ENCODE data around the gene MTHFSD. TPM values are rescaled to one million over a fixed set of nuclear protein-coding genes. Genes with fewer than 3 reads are reported as not detected.

The MTHFSD gene
- polyA plus RNA-seq, 1 donor from 2014 or later = 25.0 TPM

DNA sequence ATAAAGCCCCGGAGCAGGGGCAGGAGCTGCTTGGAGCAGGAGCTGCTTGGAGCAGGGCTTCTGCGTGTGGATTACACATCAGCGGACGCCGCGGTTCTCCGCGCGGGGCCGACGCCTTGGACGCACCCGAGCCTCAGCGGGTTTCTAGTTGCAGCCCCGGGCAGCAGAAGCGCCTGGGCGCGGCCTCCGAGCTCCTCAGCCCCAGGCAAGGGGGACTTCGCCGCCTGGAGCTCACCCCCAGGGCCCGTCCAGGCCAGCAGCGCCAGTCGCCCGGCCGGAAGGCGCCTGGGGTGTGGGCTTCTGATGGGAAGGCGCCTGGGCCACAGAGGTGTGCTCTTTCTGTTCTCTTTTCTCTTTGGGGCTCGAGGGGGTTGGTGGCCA lies 38.4 kb downstream of the MTHFSD start:
- TF ChIP-seq TAF1 (IDR thresholded peaks at IDR 0.05; ENCODE audit: low read depth) (no peak), RAD21 (conservative IDR thresholded peaks at IDR 0.05) (no peak), EP300 (conservative IDR thresholded peaks at IDR 0.05; ENCODE audit: poor library complexity, severe bottlenecking) (no peak), MXI1 (conservative IDR thresholded peaks at IDR 0.05; ENCODE audit: poor library complexity, severe bottlenecking) (no peak), EZH2 (IDR thresholded peaks at IDR 0.05; ENCODE audit: borderline replicate concordance, insufficient read depth, low read length, poor library complexity, severe bottlenecking) (no peak), REST (IDR thresholded peaks at IDR 0.05; ENCODE audit: borderline replicate concordance) (no peak), SMC3 (conservative IDR thresholded peaks at IDR 0.05; ENCODE audit: poor library complexity) (no peak), POLR2AphosphoS5 (IDR thresholded peaks at IDR 0.05) (no peak)
- TF ChIP-seq, protein P1, sequence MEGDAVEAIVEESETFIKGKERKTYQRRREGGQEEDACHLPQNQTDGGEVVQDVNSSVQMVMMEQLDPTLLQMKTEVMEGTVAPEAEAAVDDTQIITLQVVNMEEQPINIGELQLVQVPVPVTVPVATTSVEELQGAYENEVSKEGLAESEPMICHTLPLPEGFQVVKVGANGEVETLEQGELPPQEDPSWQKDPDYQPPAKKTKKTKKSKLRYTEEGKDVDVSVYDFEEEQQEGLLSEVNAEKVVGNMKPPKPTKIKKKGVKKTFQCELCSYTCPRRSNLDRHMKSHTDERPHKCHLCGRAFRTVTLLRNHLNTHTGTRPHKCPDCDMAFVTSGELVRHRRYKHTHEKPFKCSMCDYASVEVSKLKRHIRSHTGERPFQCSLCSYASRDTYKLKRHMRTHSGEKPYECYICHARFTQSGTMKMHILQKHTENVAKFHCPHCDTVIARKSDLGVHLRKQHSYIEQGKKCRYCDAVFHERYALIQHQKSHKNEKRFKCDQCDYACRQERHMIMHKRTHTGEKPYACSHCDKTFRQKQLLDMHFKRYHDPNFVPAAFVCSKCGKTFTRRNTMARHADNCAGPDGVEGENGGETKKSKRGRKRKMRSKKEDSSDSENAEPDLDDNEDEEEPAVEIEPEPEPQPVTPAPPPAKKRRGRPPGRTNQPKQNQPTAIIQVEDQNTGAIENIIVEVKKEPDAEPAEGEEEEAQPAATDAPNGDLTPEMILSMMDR (IDR thresholded peaks at IDR 0.05; ENCODE audit: poor library complexity, severe bottlenecking) = no peak
- H3K9ac ChIP-seq (ENCODE audit: low read length) = no peak overlapping the region
- no peak overlapping the region for H3K4me3 ChIP-seq (ENCODE audit: low read length)
- no peaks in the 10 kb centered on the region for H3K79me2 ChIP-seq (replicated peaks; ENCODE audit: insufficient read depth, low read length)
- no peaks in the 10 kb centered on the region for H3K36me3 ChIP-seq (ENCODE audit: insufficient read depth, low read length)
- H3K27ac ChIP-seq (ENCODE audit: low read length) = no peak overlapping the region
- no peak overlapping the region for H3K4me2 ChIP-seq (ENCODE audit: low read length)
- H3K27me3 ChIP-seq (ENCODE audit: insufficient read depth, low read depth, low read length) = peaks cover 89% of the 10 kb centered on the region
- H4K20me1 ChIP-seq (ENCODE audit: insufficient read depth) = no peaks in the 10 kb centered on the region
- no peaks in the 10 kb centered on the region for H3F3A ChIP-seq (ENCODE audit: insufficient read depth, low read length, poor library complexity, severe bottlenecking)
- H3K9me2 ChIP-seq (ENCODE audit: insufficient read depth, low read length) = no peaks in the 10 kb centered on the region
- H3K9me3 ChIP-seq (ENCODE audit: low read length) = no peaks in the 10 kb centered on the region
- H2AFZ ChIP-seq (ENCODE audit: low read depth, low read length) = no peak overlapping the region

DNA sequence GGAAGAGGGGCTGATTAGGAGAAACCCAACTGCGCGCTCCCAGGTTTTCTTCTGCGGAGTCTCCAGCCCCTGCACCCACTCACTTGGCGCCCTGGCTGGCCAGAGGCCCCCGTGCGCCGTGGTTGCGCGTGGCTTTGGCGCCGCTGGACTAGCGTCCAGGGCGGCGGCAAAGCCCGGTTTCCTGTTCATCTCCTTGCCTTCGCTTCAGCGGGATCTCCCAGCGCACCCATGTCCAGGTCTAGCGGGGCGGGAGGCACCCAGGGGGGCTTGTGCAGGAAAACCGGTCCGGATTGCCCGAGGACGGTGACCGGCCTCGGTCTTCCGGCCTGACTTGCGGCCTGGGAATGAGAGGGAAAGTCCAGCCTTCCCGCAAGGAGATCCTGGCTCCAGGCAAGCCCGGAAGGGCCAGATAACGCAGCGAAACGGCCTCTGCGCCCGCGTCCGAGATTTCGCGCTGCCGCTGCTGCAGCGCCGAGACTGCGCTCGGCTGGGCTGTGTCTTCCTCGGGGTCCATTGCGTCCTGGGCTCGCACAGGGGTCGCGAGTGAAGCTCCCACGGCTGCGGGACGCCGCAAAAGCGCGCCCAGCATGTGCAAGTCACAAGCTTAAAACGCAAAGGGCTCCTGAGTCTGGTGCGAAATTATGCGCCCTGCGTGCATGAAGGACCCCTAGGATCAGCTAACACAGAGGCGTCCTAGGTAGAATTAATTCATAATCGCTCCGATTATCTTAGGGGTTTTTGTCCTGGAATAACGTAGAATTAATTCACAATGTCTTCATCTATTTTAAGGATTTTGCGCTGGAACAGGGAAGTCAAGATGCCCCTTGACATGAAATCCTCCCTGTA lies 39.0 kb downstream of the MTHFSD start:
- H4K20me1 ChIP-seq (ENCODE audit: insufficient read depth) = no peaks in the 10 kb centered on the region
- no peaks in the 10 kb centered on the region for H3K36me3 ChIP-seq (ENCODE audit: insufficient read depth, low read length)
- H3K27ac ChIP-seq (ENCODE audit: low read length) = no peak overlapping the region
- no peak overlapping the region for H3K4me2 ChIP-seq (ENCODE audit: low read length)
- no peaks in the 10 kb centered on the region for H3K79me2 ChIP-seq (replicated peaks; ENCODE audit: insufficient read depth, low read length)
- H3K9me2 ChIP-seq (ENCODE audit: insufficient read depth, low read length) = no peaks in the 10 kb centered on the region
- no peaks in the 10 kb centered on the region for H3K9me3 ChIP-seq (ENCODE audit: low read length)
- H2AFZ ChIP-seq (ENCODE audit: low read depth, low read length) = no peak overlapping the region
- no peak overlapping the region for H3K9ac ChIP-seq (ENCODE audit: low read length)
- H3K4me3 ChIP-seq (ENCODE audit: low read length) = peak overlapping the region; percentile 29
- H3K27me3 ChIP-seq (ENCODE audit: insufficient read depth, low read depth, low read length) = peaks cover 95% of the 10 kb centered on the region
- no peak for TF ChIP-seq SMC3 (conservative IDR thresholded peaks at IDR 0.05; ENCODE audit: poor library complexity)
- TF ChIP-seq POLR2AphosphoS5 (IDR thresholded peaks at IDR 0.05) = no peak
- TF ChIP-seq, protein P1 (IDR thresholded peaks at IDR 0.05; ENCODE audit: poor library complexity, severe bottlenecking) = no peak
- TF ChIP-seq EZH2 (IDR thresholded peaks at IDR 0.05; ENCODE audit: borderline replicate concordance, insufficient read depth, low read length, poor library complexity, severe bottlenecking) = peak; percentile 75
- no peak for TF ChIP-seq TAF1 (IDR thresholded peaks at IDR 0.05; ENCODE audit: low read depth)
- H3F3A ChIP-seq (ENCODE audit: insufficient read depth, low read length, poor library complexity, severe bottlenecking) = no peaks in the 10 kb centered on the region
